H9 (cell line): Measurements from ENCODE around the gene SURF1. TPM values are rescaled to one million over a fixed set of nuclear protein-coding genes. Genes with fewer than 3 reads are reported as not detected.
A peak's percentile ranks its signal among the peaks of the same experiment; 100 is the strongest.

Source experiments
- DNase-seq: peaks from one replicate; pipeline ENCODE4 v3.0.0-alpha.2; 2017
- H2AFZ ChIP-seq: one replicate; pipeline ENCODE4 v1.6.1; 2013; ENCODE audit warnings: mild to moderate bottlenecking, low read length, control low read depth, moderate library complexity
- H2AK5ac ChIP-seq: 2 replicates; pipeline ENCODE4 v1.6.1; 2013; ENCODE audit warnings: low read length, control low read depth, mixed read lengths; ENCODE audit not compliant: insufficient read length
- H2BK120ac ChIP-seq: one replicate; pipeline ENCODE4 v1.6.1; 2013; ENCODE audit warnings: low read depth, mild to moderate bottlenecking, low read length, control low read depth, inconsistent platforms; ENCODE audit not compliant: poor library complexity, severe bottlenecking
- H2BK12ac ChIP-seq: 2 replicates; pipeline ENCODE4 v1.6.1; 2013; ENCODE audit warnings: low read length, control low read depth, mixed read lengths, low read depth; ENCODE audit not compliant: insufficient read length
- H2BK15ac ChIP-seq: 2 replicates; pipeline ENCODE4 v1.6.1; 2013; ENCODE audit warnings: low read depth, low read length, control low read depth
- H2BK20ac ChIP-seq: one replicate; pipeline ENCODE4 v1.6.1; 2013; ENCODE audit warnings: low read depth, mild to moderate bottlenecking, low read length, control low read depth, inconsistent platforms; ENCODE audit not compliant: poor library complexity, severe bottlenecking
- H2BK5ac ChIP-seq: 2 replicates; pipeline ENCODE4 v1.6.1; 2013; ENCODE audit warnings: low read length, control low read depth, mixed read lengths; ENCODE audit not compliant: insufficient read length
- H3K14ac ChIP-seq: 2 replicates; pipeline ENCODE4 v1.6.1; 2013; ENCODE audit warnings: low read length, control low read depth; ENCODE audit not compliant: insufficient read depth
- H3K18ac ChIP-seq: 2 replicates; pipeline ENCODE4 v1.6.1; 2013; ENCODE audit warnings: low read depth, mild to moderate bottlenecking, mixed read lengths, low read length, control low read depth; ENCODE audit not compliant: insufficient read length
- H3K23ac ChIP-seq: 2 replicates; pipeline ENCODE4 v1.6.1; 2013; ENCODE audit warnings: low read length, control low read depth, mixed read lengths, low read depth; ENCODE audit not compliant: insufficient read length
- H3K23me2 ChIP-seq: 2 replicates; pipeline ENCODE4 v1.6.1; 2013; ENCODE audit warnings: low read depth, mild to moderate bottlenecking, mixed read lengths, low read length, control low read depth; ENCODE audit not compliant: insufficient read length, poor library complexity, severe bottlenecking
- H3K27ac ChIP-seq: 2 replicates; pipeline ENCODE4 v1.5.1; 2013; ENCODE audit warnings: low read length, control low read depth, mixed read lengths, low read depth; ENCODE audit not compliant: insufficient read length
- H3K27me3 ChIP-seq: 2 replicates; pipeline ENCODE4 v1.6.1; 2013; ENCODE audit warnings: low read length, control low read depth, inconsistent platforms; ENCODE audit not compliant: insufficient read depth
- H3K4ac ChIP-seq: 2 replicates; pipeline ENCODE4 v1.6.1; 2013; ENCODE audit warnings: low read depth, mild to moderate bottlenecking, control low read depth, inconsistent platforms, low read length, moderate library complexity
- H3K4me1 ChIP-seq: 2 replicates; pipeline ENCODE4 v1.6.1; 2013; ENCODE audit warnings: low read length, control low read depth, inconsistent platforms; ENCODE audit not compliant: insufficient read depth
- H3K4me2 ChIP-seq: 2 replicates; pipeline ENCODE4 v1.6.1; 2013; ENCODE audit warnings: low read length, control low read depth, mixed read lengths; ENCODE audit not compliant: insufficient read length, insufficient read depth
- H3K56ac ChIP-seq: 2 replicates; pipeline ENCODE4 v1.6.1; 2013; ENCODE audit warnings: low read depth, mild to moderate bottlenecking, mixed read lengths, low read length, control low read depth; ENCODE audit not compliant: insufficient read length
- H3K79me1 ChIP-seq: 2 replicates; pipeline ENCODE4 v1.6.1; 2013; ENCODE audit warnings: low read depth, mild to moderate bottlenecking, moderate library complexity, low read length, control low read depth, inconsistent platforms; ENCODE audit not compliant: insufficient read depth, poor library complexity, severe bottlenecking
- H3K79me2 ChIP-seq: 2 replicates; pipeline ENCODE4 v1.6.1; 2013; ENCODE audit warnings: low read length, control low read depth, inconsistent platforms; ENCODE audit not compliant: insufficient read depth
- H3K9ac ChIP-seq: 2 replicates; pipeline ENCODE4 v1.6.1; 2013; ENCODE audit warnings: low read length, control low read depth, mixed read lengths; ENCODE audit not compliant: insufficient read length; ENCODE audit errors: extremely low read depth
- H3K9me3 ChIP-seq: one replicate; pipeline ENCODE4 v1.6.1; 2013; ENCODE audit warnings: low read depth, low read length, inconsistent platforms; ENCODE audit not compliant: control insufficient read depth
- H3T11ph ChIP-seq: one replicate; pipeline ENCODE4 v1.6.1; 2013; ENCODE audit warnings: mild to moderate bottlenecking, low read length, control low read depth, inconsistent platforms
- H4K20me1 ChIP-seq: one replicate; pipeline ENCODE4 v1.6.1; 2013; ENCODE audit not compliant: control insufficient read depth, insufficient read length, insufficient read depth
- H4K5ac ChIP-seq: 2 replicates; pipeline ENCODE4 v1.6.1; 2013; ENCODE audit warnings: low read depth, mild to moderate bottlenecking, mixed read lengths, low read length, control low read depth; ENCODE audit not compliant: insufficient read length
- H4K8ac ChIP-seq: replicated peaks from 2 replicates; pipeline ENCODE4 v1.6.1; 2013; ENCODE audit warnings: low read length, control low read depth, mixed read lengths, low read depth; ENCODE audit not compliant: insufficient read length
- H4K91ac ChIP-seq: 2 replicates; pipeline ENCODE4 v1.6.1; 2013; ENCODE audit warnings: low read depth, mild to moderate bottlenecking, moderate library complexity, mixed read lengths, low read length, control low read depth; ENCODE audit not compliant: insufficient read length
- H3K27ac Mint-ChIP-seq, 3 experiments: 2 replicates in 2 of 3; 3 replicates in 1 of 3; pipeline ENCODE4 v1.8.0; 2020 to 2021; ENCODE audit warnings: mixed read lengths in 3 of 3, mild to moderate bottlenecking in 1 of 3, moderate library complexity in 1 of 3
- H3K27me3 Mint-ChIP-seq: 2 replicates; pipeline ENCODE4 v1.8.0; 2021; ENCODE audit warnings: low read depth, mild to moderate bottlenecking, moderate library complexity, mixed read lengths
- H3K36me3 Mint-ChIP-seq, 3 experiments: 2 replicates in 2 of 3; 3 replicates in 1 of 3; pipeline ENCODE4 v1.8.0; 2020 to 2021; ENCODE audit warnings: low read depth in 3 of 3, mixed read lengths in 3 of 3; ENCODE audit not compliant: insufficient read depth in 1 of 3
- H3K4me1 Mint-ChIP-seq, 2 experiments: 2 replicates each; pipeline ENCODE4 v1.8.0; 2020; ENCODE audit warnings: mixed read lengths in 2 of 2
- H3K4me3 Mint-ChIP-seq, 2 experiments: 2 replicates in 1 of 2; 3 replicates in 1 of 2; pipeline ENCODE4 v1.8.0; 2020 to 2021; ENCODE audit warnings: mild to moderate bottlenecking in 2 of 2, mixed read lengths in 2 of 2, moderate library complexity in 1 of 2
- H3K9me3 Mint-ChIP-seq, 2 experiments: 2 replicates in 1 of 2; 3 replicates in 1 of 2; pipeline ENCODE4 v1.8.0; 2020; ENCODE audit warnings: mild to moderate bottlenecking in 2 of 2, mixed read lengths in 2 of 2, moderate library complexity in 1 of 2
- CTCF ChIP-seq: fragments of 200-600 bp; sonication (generic); conservative IDR thresholded peaks from 3 replicates; pipeline ENCODE4 v1.8.0; 2021; ENCODE audit warnings: antibody characterized with exemption, mild to moderate bottlenecking
- WGBS: extraction: QIAGEN DNeasy Blood & Tissue Kit; methylation state at CpG from one replicate; pipeline ENCODE4 v1.1.7; 2013; ENCODE audit warnings: missing lambda C conversion rate, low lambda C conversion rate, mixed read lengths; ENCODE audit not compliant: insufficient read length; ENCODE audit errors: extremely low coverage; 5-methylcytosine and 5-hydroxymethylcytosine counted together
- total RNA-seq: library from RNA; stranded (reverse); gene quantifications from 2 replicates; pipeline ENCODE4 v1.2.1, GENCODE V29; 2021

SURF1 gene
- total RNA-seq, 1 experiment from 2014 or later = 43.3 TPM

- H3K9ac ChIP-seq = no peak overlapping the region
- no peak overlapping the region for H4K8ac ChIP-seq
- H3K27ac ChIP-seq = no peak overlapping the region
- no peak overlapping the region for H3T11ph ChIP-seq
- peak; percentile 64 for DNase-seq
- no peaks in the 10 kb centered on the region; the same call in 1 of the 2 replicates for H3K4me1 ChIP-seq
- no peaks in the 10 kb centered on the region for H4K20me1 ChIP-seq
- Mint-ChIP-seq H3K4me1 (peaks cover 10 to 12% of the 10 kb centered on the region in 2 experiments), H3K36me3 (peaks cover 51 to 89% (median 80%) of the 10 kb centered on the region in 3 experiments), H3K4me3 (no peak overlapping the region), H3K27ac (peak overlapping the region in 1 of 3 experiments; percentile 10; a peak in 1 of 7 replicates), H3K27me3 (no peaks in the 10 kb centered on the region), H3K9me3 (no peaks in the 10 kb centered on the region)
- H4K5ac ChIP-seq = no peak overlapping the region
- H3K9me3 ChIP-seq = no peaks in the 10 kb centered on the region
- H3K79me2 ChIP-seq = peaks cover 6% of the 10 kb centered on the region; the same call in 1 of the 2 replicates
- H2BK5ac ChIP-seq = no peak overlapping the region
- H2AK5ac ChIP-seq = no peak overlapping the region
- peaks cover 10% of the 10 kb centered on the region for H3K79me1 ChIP-seq
- H2BK20ac ChIP-seq = no peak overlapping the region
- H3K27me3 ChIP-seq = no peaks in the 10 kb centered on the region
- no peak overlapping the region for H3K4me2 ChIP-seq
- no peaks in the 10 kb centered on the region for H3K23me2 ChIP-seq
- no peak overlapping the region for H3K4ac ChIP-seq
- TF ChIP-seq CTCF = no peak; the same call in 2 of the 3 replicates
- H3K56ac ChIP-seq = no peak overlapping the region
- no peak overlapping the region for H4K91ac ChIP-seq
- H2BK12ac ChIP-seq = no peak overlapping the region
- no peak overlapping the region for H3K23ac ChIP-seq
- no peak overlapping the region for H3K14ac ChIP-seq
- no peak overlapping the region for H2BK120ac ChIP-seq
- H2BK15ac ChIP-seq = no peak overlapping the region
- no CpG with 5 or more reads among the region's 11 CpGs for WGBS
- H3K18ac ChIP-seq = no peak overlapping the region
- H2AFZ ChIP-seq = no peak overlapping the region
Measured at GRCh38 chr9:133342570-133342969, 13.7 kb downstream of the SURF1 start.
